ENCODE measurements around the gene TMEM272. TPM values are rescaled to one million over a fixed set of nuclear protein-coding genes. Genes with fewer than 3 reads are reported as not detected.

TMEM272 gene
- total RNA-seq, 1 experiment from 2014 or later = not detected

DNA sequence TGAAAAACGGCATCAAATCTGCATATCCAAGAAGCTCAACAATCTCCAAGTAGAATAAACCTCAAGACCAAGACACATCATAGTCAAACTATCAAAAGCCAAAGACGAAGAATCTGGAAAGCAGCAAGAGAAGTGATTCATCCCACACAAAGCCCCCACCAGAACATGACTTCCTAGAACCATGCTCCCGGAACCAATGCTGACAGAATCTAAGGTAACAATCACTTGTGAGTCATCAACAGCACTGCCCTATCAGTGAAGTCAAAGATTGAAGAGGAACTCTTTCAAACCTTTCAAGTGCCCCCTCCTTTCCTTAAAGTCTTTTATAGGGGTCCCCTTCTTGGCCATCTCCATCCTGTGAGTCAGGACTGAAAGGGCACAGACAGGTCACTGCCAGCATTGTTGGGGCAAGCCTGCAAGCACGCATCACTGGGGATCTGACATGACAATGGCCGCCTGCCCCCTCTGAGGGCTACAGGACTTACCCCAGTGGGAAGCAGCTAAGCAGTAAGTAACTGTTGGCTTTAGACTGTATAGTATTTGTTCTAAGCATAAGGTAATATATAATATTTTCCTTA is 16.8 kb upstream of the TMEM272 start, which contains the start of gene CCDC70:
Gene CCDC70 (plus strand): TSS at position 247 of the 578 bp plus-strand sequence. CDS start 3,443 bp downstream, outside the sequence.
- TF ChIP-seq, protein P1, sequence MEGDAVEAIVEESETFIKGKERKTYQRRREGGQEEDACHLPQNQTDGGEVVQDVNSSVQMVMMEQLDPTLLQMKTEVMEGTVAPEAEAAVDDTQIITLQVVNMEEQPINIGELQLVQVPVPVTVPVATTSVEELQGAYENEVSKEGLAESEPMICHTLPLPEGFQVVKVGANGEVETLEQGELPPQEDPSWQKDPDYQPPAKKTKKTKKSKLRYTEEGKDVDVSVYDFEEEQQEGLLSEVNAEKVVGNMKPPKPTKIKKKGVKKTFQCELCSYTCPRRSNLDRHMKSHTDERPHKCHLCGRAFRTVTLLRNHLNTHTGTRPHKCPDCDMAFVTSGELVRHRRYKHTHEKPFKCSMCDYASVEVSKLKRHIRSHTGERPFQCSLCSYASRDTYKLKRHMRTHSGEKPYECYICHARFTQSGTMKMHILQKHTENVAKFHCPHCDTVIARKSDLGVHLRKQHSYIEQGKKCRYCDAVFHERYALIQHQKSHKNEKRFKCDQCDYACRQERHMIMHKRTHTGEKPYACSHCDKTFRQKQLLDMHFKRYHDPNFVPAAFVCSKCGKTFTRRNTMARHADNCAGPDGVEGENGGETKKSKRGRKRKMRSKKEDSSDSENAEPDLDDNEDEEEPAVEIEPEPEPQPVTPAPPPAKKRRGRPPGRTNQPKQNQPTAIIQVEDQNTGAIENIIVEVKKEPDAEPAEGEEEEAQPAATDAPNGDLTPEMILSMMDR (IDR thresholded peaks at IDR 0.05; ENCODE audit: unreplicated experiment) = no peak
- no TSS peak for BruUV-seq (replicated peaks)
- peaks cover 37% of the 10 kb centered on the region for H3K27me3 Mint-ChIP-seq (ENCODE audit: unreplicated experiment)
- H3K4me1 Mint-ChIP-seq (ENCODE audit: low read depth, unreplicated experiment) = peaks cover 23% of the 10 kb centered on the region
- CTCF ChIA-PET = no interaction called here
- DNase-seq = no peak
- H3K9me3 Mint-ChIP-seq (ENCODE audit: low read depth, unreplicated experiment) = no peaks in the 10 kb centered on the region
- no peaks in the 10 kb centered on the region for H3K36me3 Mint-ChIP-seq (ENCODE audit: insufficient read depth, unreplicated experiment)
- intact Hi-C loops (cut with micrococcal nuclease; ENCODE audit: unreplicated experiment) = no loop called here
- no peak within 1 kb of the TSS for H3K4me3 Mint-ChIP-seq (ENCODE audit: low read depth, unreplicated experiment)
- no peak within 1 kb of the TSS for H3K27ac Mint-ChIP-seq (ENCODE audit: unreplicated experiment)

GRCh38 chr13:51858433-51859247 is 13.7 kb upstream of the TMEM272 start:
- TF ChIP-seq, protein P1 (IDR thresholded peaks at IDR 0.05; ENCODE audit: unreplicated experiment) = no peak
- intact Hi-C loops (cut with micrococcal nuclease; ENCODE audit: unreplicated experiment) = no loop called here
- H3K27me3 Mint-ChIP-seq (ENCODE audit: unreplicated experiment) = peaks cover 19% of the 10 kb centered on the region
- CTCF ChIA-PET = interaction anchor here (0.7 kb wide), 1 partner anchor 833 kb away, joined by 4 read pairs; no protein-coding TSS in a partner anchor
- H3K9me3 Mint-ChIP-seq (ENCODE audit: low read depth, unreplicated experiment) = no peaks in the 10 kb centered on the region
- no peak overlapping the region for H3K27ac Mint-ChIP-seq (ENCODE audit: unreplicated experiment)
- H3K4me3 Mint-ChIP-seq (ENCODE audit: low read depth, unreplicated experiment) = no peak overlapping the region
- no peak for DNase-seq
- no TSS peak for BruUV-seq (replicated peaks)
- no peaks in the 10 kb centered on the region for H3K36me3 Mint-ChIP-seq (ENCODE audit: insufficient read depth, unreplicated experiment)
- H3K4me1 Mint-ChIP-seq (ENCODE audit: low read depth, unreplicated experiment) = peaks cover 35% of the 10 kb centered on the region

- intact Hi-C loops (cut with micrococcal nuclease; ENCODE audit: unreplicated experiment) = no loop called here
- no peak for DNase-seq
- no peaks in the 10 kb centered on the region for H3K9me3 Mint-ChIP-seq (ENCODE audit: low read depth, unreplicated experiment)
- CTCF ChIA-PET = interaction anchor here (0.6 kb wide), 1 partner anchor 575 kb away, joined by 3 read pairs; no protein-coding TSS in a partner anchor
- BruUV-seq (replicated peaks) = no TSS peak
- no peaks in the 10 kb centered on the region for H3K36me3 Mint-ChIP-seq (ENCODE audit: insufficient read depth, unreplicated experiment)
- peaks cover 3% of the 10 kb centered on the region for H3K27me3 Mint-ChIP-seq (ENCODE audit: unreplicated experiment)
- H3K4me3 Mint-ChIP-seq (ENCODE audit: low read depth, unreplicated experiment) = no peak overlapping the region
- TF ChIP-seq, protein P1 (IDR thresholded peaks at IDR 0.05; ENCODE audit: unreplicated experiment) = no peak
- no peak overlapping the region for H3K27ac Mint-ChIP-seq (ENCODE audit: unreplicated experiment)
- peaks cover 35% of the 10 kb centered on the region for H3K4me1 Mint-ChIP-seq (ENCODE audit: low read depth, unreplicated experiment)
These were observed 12.0 kb upstream of the TMEM272 start for GRCh38 chr13:51856998-51857397.

DNA sequence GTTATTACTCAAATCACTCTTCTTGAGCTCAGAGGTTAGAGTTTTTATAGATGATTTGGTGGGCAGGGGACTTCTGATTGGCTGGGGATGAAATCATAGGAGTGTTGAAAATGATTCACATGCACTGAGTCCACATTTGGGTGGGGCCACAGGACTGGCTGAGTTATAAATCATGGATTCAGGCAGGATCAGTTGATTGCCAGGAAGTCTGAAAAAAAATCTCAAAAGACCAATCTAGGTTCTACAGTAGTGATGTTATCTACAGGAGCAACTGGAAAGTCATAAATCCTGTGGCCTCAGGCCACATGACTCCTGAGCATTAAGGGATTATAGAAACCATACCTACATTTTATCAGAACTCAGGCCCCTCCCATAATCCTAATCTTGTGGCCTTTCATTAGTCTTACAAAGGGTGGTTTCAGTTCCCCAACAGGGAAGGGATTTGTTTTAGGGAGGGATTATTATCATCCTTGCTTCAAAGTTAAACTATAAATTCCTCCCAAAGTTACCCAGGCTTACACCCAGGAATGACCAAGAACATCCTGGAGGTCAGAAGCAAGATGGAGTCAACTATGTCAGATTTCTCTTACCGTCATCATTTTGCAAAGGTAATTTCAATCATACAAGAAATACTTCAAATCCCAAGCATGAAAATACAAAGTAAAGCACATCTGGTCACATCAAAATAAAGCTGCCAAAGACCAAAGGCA is 11.2 kb upstream of the TMEM272 start:
- Mint-ChIP-seq H3K4me3 (ENCODE audit: low read depth, unreplicated experiment) (no peak overlapping the region), H3K27me3 (ENCODE audit: unreplicated experiment) (no peaks in the 10 kb centered on the region), H3K27ac (ENCODE audit: unreplicated experiment) (no peak overlapping the region), H3K4me1 (ENCODE audit: low read depth, unreplicated experiment) (peaks cover 35% of the 10 kb centered on the region), H3K36me3 (ENCODE audit: insufficient read depth, unreplicated experiment) (no peaks in the 10 kb centered on the region), H3K9me3 (ENCODE audit: low read depth, unreplicated experiment) (no peaks in the 10 kb centered on the region)
- BruUV-seq (replicated peaks) = no TSS peak
- TF ChIP-seq, protein P1 (IDR thresholded peaks at IDR 0.05; ENCODE audit: unreplicated experiment) = no peak
- CTCF ChIA-PET = no interaction called here
- intact Hi-C loops (cut with micrococcal nuclease; ENCODE audit: unreplicated experiment) = no loop called here
- DNase-seq = peak; percentile 12
